Measurements from ENCODE around the gene FAM83D. TPM values are rescaled to one million over a fixed set of nuclear protein-coding genes. Genes with fewer than 3 reads are reported as not detected.

Gene FAM83D
- polyA plus RNA-seq, 2 of the 4 experiments (the other 2 are of a cell fraction): 57.1 to 58.3 TPM

DNA sequence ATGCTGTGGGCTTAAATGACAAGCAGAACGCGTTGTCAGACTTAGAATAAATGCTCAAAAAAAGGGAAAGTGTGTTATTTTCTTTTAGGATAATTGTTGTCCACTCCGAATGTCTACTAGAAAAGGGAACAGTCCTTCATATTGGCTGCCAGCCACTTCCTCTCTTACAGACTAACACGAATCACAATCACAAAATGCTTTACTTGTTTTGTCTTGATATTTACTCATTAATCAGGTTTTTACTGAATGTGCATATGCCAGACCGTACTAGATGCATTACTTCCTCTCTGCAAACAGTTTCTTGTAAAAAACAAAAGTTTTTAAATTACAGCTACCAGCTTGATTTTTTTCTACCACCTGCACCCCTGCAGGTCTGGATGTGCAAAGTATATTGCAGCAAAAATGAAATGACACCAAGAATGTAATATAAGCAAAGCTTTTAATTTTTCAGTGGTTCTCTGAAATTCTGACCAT is 36.7 kb downstream of the FAM83D start:
- WGBS (ENCODE audit: missing lambda C conversion rate): under 1% methylated on average over 5 of the region's 5 CpGs
- no peak for ATAC-seq

GRCh38 chr20:38963745-38964144 is 37.5 kb downstream of the FAM83D start:
- Histone ChIP-seq H3K27ac (no peak overlapping the region), H3K9me3 (no peaks in the 10 kb centered on the region), H3K4me3 (no peak overlapping the region), H3K4me2 (peak overlapping the region; percentile 98), H3K4me1 (peaks cover 15% of the 10 kb centered on the region; the same call in 2 of the 3 replicates)
- DNase-seq (ENCODE audit: low read depth in 1 of 2, low spot score in 1 of 2) (no peak), FAIRE-seq (no peak), ATAC-seq (no peak)
- CTCF ChIA-PET: interaction anchor here (0.9 to 5.5 kb wide), 2 partner anchors 9 to 85 kb away, joined by 3 to 26 read pairs; no protein-coding TSS in a partner anchor
- POLR2A ChIA-PET: interaction anchor here (1.6 kb wide), 1 partner anchor 31 kb away, joined by 3 read pairs; no protein-coding TSS in a partner anchor
- TF ChIP-seq, protein P1, sequence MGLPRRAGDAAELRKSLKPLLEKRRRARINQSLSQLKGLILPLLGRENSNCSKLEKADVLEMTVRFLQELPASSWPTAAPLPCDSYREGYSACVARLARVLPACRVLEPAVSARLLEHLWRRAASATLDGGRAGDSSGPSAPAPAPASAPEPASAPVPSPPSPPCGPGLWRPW (IDR thresholded peaks at IDR 0.05): no peak
- TF ChIP-seq CHD2 (IDR thresholded peaks at IDR 0.05; ENCODE audit: low read length, partially characterized antibody) (no peak), CTCF (IDR thresholded peaks at IDR 0.05) (no peak), EP300 (IDR thresholded peaks at IDR 0.05) (no peak), HOXB5 (CRISPR knock-in tag; IDR thresholded peaks at IDR 0.05) (no peak), ELK1 (IDR thresholded peaks at IDR 0.05; ENCODE audit: low read depth, low read length) (no peak), HOXB13 (CRISPR knock-in tag; IDR thresholded peaks at IDR 0.05; ENCODE audit: low read depth) (no peak)
- TF ChIP-seq, protein P2, sequence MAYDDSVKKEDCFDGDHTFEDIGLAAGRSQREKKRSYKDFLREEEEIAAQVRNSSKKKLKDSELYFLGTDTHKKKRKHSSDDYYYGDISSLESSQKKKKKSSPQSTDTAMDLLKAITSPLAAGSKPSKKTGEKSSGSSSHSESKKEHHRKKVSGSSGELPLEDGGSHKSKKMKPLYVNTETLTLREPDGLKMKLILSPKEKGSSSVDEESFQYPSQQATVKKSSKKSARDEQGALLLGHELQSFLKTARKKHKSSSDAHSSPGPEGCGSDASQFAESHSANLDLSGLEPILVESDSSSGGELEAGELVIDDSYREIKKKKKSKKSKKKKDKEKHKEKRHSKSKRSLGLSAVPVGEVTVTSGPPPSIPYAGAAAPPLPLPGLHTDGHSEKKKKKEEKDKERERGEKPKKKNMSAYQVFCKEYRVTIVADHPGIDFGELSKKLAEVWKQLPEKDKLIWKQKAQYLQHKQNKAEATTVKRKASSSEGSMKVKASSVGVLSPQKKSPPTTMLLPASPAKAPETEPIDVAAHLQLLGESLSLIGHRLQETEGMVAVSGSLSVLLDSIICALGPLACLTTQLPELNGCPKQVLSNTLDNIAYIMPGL (CRISPR knock-in tag; IDR thresholded peaks at IDR 0.05; ENCODE audit: borderline replicate concordance): no peak

More for the DNA sequence above, 36.7 kb downstream of the FAM83D start:
- CTCF ChIA-PET: interaction anchor here (0.9 to 5.5 kb wide), 8 partner anchors 8 to 489 kb away, joined by 3 to 26 read pairs (median 3); partner anchors contain the start of gene FAM83D
- Histone ChIP-seq H3K4me3 (peak overlapping the region; percentile 95), H3K9me3 (no peaks in the 10 kb centered on the region), H3K4me2 (peak overlapping the region; percentile 98), H3K4me1 (peaks cover 15% of the 10 kb centered on the region; the same call in 2 of the 3 replicates), H3K27ac (peak overlapping the region; percentile 95 to 98)
- DNase-seq (ENCODE audit: low read depth in 1 of 2, low spot score in 1 of 2) (no peak), FAIRE-seq (no peak)
- POLR2A ChIA-PET: interaction anchor here (0.6 to 2.7 kb wide), 6 partner anchors 31 to 394 kb away, joined by 3 to 34 read pairs (median 4); partner anchors contain the start of gene FAM83D
- TF ChIP-seq ESRRA (IDR thresholded peaks at IDR 0.05; ENCODE audit: borderline replicate concordance, low read length) (no peak), SMC3 (IDR thresholded peaks at IDR 0.05) (no peak), ZSCAN20 (CRISPR knock-in tag; IDR thresholded peaks at IDR 0.05) (no peak), RNF2 (IDR thresholded peaks at IDR 0.05; ENCODE audit: borderline replicate concordance, low read depth) (no peak), CEBPB (IDR thresholded peaks at IDR 0.05) (no peak), CBX2 (IDR thresholded peaks at IDR 0.05; ENCODE audit: borderline replicate concordance, low read depth) (no peak), RARB (CRISPR knock-in tag; IDR thresholded peaks at IDR 0.05) (no peak), CHD2 (IDR thresholded peaks at IDR 0.05; ENCODE audit: low read length, partially characterized antibody) (no peak), ZFP36 (IDR thresholded peaks at IDR 0.05; ENCODE audit: borderline replicate concordance, partially characterized antibody) (no peak), HOXB13 (CRISPR knock-in tag; IDR thresholded peaks at IDR 0.05; ENCODE audit: low read depth) (no peak)
- TF ChIP-seq, protein P1 (IDR thresholded peaks at IDR 0.05): no peak
